ENCODE measurements around the gene SPTBN1.

The SPTBN1 gene

DNA sequence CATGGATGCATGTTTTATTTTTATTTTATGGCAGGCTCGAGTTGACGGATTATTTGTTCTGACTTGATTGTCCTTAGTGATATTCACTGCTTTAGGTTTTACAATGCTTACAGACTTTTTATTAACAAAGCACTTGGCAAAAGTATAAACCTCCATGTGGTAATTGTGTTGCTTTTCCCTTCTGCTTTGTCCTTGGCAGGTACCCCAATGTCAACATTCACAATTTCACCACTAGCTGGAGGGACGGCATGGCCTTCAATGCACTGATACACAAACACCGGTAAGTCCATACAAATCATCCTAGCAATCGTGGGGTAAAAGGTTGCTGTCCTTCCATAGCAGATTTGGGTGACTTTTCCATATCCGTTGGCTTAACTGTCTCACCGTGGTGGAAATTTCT, 161.3 kb downstream of the SPTBN1 start:
- DNase-seq, result no peak

DNA sequence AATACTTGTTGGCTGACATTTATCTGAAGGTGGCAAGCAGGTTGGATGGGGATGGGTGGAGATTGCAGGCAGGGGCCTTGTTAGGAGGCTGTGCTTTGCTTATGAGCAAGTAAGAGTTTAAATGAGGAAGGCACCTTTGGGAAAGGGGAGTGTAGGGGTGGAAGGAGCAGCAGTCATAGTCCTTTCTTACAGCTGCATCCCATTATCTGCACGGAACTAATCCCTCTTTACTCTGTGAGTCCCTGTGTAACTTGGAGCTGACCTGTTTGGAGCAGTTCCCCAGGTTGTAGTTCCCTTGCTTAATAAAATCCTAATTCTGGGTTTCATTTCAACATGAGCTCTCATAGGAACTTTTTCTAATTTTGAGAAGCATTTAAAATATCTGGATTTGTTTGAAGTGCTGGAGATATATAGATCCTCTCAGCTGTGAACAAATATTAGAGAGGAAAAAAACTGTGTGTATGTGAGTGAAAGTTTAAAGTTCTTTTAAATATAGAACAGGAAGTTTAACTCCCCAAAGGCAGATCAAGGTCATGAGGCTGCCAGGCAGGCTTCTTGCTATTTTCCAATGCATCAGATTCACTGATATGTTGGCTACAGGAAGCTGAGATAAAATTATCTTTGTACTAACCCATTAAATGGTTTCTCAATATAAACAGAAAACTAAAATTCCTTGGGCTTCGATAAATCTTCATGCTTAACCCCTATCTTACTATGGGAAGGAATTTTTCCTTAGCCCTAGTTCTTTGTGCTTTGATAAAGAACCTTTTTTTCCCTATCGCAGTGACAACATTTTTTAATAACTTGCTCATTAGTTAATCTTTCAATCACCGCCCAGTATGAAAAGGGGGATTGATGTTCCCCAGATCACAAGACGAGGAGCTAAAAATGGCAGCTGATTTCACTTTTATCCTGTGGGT, 162.8 kb downstream of the SPTBN1 start:
- no peak for DNase-seq

DNA sequence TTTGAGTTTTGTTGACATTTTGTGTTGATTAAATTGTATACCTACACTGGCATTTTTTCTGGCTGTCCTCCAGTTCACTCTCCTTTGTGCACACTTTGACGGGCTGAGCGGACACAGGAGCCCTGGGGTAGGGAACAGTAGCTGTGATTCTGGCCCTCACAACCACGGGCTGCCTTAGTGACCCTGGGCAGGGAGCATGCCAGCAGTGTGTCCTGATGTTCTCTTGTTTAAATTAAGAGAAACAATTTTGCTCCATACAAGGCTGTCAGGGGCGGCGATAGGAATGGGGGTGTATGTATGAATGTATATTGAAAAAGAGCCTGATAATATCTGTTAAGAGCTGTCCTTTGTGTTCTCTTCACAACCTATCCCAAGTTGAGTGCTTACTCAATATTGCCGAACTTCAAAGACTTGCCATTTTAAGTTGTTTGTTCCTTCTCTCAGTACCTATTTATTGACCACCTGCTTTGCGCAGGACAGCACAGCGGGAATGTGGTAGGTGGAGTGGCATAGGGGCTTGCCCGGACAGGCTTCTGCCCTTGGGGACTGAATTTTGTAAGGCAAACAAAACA, 163.6 kb downstream of the SPTBN1 start:
- DNase-seq, result no peak

DNA sequence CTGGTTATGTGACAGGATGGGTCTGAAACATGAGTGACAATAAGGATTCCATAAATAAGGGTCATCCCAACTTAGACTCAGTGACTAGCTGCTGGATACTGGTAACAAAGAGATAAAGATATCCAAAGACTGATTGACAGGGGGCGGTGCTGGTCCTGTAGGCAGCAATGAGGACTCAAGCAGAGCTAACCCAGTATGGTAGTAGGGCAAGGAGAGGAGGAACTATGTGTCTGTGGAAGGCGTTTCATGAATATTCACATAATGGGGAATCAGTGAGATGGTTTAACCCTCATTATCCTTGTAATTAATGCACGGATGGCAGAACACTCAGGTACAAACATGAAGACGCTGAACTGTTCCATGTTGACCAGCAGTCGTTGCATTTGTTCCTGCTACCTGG, 164.8 kb downstream of the SPTBN1 start:
- no peak for DNase-seq

DNA sequence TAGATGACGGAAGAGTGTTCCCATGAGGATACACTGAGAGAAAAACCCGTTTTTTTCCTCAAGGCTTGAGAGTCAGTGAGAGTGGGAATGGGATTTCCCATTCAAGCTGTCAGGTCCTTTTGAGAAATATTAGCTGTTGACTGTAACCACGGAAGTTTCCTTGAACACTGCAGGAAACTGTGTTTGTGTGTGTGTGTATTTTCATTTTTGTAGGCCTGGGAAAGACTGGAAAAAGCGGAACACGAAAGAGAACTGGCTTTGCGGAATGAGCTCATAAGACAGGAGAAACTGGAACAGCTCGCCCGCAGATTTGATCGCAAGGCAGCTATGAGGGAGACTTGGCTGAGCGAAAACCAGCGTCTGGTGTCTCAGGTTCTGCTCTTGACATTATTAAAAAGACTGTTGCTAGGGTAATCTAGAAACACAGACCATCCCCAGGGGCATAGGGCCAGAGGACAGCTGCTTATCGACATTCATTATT, 168.5 kb downstream of the SPTBN1 start:
- DNase-seq, result no peak

DNA sequence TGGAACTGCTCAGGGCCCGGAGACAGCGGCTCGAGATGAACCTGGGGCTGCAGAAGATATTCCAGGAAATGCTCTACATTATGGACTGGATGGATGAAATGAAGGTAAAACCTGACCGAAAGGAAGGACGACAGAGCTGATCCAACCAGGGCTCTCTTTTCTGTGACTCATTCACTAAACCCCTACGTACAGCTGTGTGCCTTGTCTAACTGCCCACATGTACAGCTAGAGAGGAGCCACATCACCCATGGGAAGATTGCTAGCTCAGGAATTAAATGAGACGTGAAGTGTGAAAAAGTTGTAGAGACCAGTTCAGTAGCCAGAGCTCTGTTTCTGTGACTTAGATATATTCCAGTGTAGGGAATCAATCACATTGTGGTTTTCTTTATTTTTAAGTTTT, 170.0 kb downstream of the SPTBN1 start:
- no peak for DNase-seq

DNA sequence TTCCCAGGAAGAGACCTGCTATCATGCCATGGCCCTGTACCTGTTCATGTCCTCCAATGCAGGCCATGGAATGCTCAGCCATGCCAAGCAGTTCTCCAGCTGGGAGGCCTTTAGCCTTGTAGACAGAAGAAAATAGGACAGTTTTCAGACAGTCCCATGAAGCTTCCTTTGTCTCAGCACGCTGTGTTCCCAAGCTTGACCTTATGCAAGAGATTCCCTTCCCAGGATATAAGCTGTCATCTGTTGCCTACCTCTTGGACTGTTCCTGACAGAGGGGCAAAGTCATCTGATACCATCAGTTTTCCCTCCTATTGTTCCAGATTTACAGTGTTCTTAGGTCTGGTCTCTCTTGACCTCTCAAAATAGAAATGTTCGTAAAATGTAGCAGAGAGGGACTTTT, 170.8 kb downstream of the SPTBN1 start:
- DNase-seq, result no peak

DNA sequence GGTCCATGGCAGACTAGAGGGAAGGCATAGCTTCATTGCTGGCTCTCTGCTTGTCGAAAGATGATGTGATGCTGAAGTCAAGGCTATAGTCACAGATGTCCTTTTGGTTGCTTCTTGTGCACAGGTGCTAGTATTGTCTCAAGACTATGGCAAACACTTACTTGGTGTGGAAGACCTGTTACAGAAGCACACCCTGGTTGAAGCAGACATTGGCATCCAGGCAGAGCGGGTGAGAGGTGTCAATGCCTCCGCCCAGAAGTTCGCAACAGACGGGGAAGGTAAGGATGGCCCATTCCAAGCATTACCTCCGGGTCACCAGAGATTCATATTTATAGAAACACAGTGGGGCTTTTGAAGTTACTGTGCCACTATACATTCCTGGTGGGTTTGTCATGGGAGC, 171.8 kb downstream of the SPTBN1 start:
- DNase-seq, result no peak

DNA sequence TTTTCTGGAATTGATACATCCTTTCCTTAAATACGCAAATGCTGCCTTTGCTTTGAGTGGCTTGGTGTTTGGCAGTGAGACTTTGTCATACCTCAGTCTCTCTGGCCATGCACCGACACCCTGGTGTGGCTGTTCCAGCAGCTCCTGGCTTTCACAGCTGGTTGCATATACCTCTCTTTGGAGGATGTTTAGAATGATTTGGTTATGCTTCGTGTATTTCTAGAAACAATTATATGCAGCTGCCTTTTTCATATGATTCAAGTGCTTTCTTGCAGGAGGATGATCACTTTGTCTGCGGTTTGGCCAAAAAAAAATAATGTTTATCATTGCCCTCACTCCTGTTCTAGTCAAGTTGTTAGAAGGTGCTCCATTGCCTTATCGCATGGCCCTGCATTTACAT, 172.3 kb downstream of the SPTBN1 start:
- DNase-seq, result no peak

DNA sequence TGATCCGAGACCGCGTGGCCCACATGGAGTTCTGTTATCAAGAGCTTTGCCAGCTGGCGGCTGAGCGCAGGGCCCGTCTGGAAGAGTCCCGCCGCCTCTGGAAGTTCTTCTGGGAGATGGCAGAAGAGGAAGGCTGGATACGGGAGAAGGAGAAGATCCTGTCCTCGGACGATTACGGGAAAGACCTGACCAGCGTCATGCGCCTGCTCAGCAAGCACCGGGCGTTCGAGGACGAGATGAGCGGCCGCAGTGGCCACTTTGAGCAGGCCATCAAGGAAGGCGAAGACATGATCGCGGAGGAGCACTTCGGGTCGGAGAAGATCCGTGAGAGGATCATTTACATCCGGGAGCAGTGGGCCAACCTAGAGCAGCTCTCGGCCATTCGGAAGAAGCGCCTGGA, 172.8 kb downstream of the SPTBN1 start:
- DNase-seq, result no peak

DNA sequence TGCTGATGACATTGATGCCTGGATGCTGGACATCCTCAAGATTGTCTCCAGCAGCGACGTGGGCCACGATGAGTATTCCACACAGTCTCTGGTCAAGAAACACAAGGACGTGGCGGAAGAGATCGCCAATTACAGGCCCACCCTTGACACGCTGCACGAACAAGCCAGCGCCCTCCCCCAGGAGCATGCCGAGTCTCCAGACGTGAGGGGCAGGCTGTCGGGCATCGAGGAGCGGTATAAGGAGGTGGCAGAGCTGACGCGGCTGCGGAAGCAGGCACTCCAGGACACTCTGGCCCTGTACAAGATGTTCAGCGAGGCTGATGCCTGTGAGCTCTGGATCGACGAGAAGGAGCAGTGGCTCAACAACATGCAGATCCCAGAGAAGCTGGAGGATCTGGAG, 173.3 kb downstream of the SPTBN1 start:
- no peak for DNase-seq

DNA sequence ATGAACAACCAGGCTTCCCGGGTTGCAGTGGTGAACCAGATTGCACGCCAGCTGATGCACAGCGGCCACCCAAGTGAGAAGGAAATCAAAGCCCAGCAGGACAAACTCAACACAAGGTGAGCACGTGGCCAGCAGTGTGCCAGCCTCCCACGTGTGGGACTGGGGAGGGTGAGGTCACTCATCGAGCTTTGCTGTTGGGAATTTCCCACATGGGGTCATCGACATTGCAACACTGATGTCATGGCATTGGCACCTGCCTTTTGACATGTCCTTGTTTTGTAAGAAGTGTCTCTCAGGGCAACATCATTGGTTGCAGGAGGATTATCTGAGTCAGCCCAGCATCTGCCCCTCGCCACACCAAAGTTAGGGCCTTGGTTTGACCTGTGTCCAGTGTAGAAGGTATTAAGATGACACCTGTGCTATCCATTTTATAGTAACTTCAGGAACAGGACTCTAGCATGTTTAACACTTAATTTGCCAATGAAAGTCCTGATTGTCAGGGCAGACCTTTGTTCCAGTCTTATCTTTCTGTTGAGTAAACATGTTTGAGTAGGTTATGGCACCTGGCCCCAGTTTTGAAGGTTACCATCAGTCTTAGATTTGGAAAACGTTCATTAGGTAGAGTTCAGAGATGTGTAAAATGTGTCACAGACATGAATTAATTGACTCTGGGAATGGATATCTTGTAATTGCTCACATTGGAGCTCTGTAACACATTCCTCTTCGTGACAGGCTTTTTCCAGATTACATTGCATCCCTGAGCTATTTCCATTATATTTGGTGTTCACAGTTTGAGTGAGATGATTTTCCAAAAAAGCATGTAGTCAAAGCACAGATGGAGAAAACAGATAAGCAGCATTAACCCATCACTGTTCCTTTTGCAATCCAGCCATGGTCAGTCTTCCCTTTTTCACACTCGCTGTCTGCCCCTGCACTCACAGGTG, 174.1 kb downstream of the SPTBN1 start:
- no peak for DNase-seq

DNA sequence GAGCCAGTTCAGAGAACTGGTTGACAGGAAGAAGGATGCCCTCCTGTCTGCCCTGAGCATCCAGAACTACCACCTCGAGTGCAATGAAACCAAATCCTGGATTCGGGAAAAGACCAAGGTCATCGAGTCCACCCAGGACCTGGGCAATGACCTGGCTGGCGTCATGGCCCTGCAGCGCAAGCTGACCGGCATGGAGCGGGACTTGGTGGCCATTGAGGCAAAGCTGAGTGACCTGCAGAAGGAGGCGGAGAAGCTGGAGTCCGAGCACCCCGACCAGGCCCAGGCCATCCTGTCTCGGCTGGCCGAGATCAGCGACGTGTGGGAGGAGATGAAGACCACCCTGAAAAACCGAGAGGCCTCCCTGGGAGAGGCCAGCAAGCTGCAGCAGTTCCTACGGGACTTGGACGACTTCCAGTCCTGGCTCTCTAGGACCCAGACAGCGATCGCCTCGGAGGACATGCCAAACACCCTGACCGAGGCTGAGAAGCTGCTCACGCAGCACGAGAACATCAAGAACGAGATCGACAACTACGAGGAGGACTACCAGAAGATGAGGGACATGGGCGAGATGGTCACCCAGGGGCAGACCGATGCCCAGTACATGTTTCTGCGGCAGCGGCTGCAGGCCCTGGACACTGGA, 174.9 kb downstream of the SPTBN1 start:
- no peak for DNase-seq

DNA sequence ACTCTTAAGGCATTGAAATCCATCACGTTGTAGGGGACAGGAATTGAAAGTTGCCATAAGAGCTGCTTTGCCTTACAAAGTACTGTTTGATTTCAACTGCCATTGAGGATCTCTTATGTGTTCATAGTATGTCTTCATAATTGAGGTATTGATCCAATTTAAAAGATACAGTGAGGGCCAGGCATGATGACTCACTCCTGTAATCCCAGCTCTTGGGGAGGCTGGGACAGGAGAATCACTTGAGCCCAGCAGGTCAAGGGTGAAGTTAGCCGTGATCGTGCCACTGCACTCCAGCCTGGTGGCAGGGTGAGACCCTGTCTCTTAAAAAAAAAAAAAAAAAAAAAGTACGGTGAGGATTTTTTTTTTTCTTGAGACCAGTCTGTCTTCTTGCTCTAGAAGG, 175.6 kb downstream of the SPTBN1 start:
- DNase-seq, result no peak

DNA sequence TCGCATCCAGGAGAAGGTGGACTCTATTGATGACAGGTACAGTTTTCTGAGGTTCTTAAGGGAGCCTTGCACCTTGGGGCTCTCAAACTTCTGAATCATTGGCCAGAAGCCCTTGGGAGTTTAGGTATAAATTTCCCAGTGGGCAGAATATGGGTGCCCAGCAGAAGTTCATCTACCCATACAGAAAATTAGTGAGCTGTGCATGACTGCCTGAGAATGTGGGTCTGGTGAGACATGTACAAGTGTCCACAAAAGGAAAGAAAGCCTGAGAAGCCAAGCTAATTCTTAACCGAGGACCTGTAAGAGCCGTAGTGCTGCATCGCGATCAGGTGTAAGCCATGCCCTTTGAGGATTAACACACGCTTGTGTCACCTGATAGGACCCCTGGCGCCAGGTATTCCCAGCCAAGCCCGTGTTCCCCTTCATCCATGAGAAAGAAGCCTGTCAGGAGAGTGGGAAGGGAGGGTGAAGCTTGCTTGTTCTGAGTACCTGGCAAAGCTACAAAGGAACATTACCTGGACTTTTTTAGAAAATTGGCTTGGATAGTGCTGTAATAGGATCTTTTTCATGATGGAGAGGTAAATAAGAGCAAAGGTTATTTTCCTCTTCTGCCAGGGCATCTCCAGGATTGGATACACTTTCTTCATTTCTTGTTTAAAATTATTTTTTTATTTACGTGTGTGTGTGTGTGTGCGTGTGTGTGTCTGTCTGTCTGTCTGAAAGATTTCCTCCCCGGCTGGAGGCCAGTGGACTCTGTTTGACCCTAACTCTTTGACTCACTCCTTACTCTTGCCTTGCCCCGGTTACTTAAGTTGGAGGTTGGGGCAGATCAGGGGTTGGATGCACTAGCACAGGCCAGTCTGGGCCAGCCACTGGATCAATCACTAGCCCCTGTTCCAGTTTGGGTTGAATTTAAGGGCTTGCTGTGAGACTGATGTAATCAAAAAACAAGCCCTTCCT, 176.9 kb downstream of the SPTBN1 start:
- DNase-seq, result no peak

DNA sequence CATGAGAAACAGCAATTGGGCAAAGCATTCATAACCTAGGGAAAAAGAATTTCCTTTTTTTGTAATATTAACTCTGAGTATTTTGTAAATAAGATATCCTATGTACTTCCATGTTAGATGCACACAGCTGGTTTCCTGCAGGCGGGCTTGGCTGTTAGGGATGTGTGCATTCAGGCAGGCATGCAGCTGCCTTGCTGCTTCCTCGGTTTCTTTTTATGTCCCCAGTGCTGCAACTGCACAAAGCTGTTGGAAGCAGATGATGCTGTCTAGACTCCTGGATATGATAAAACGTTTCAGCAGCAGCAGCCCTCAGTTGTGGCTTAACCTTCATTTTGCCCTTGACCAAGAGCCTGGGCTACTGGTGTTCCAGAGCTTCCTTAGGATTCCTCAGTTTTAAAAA, 177.9 kb downstream of the SPTBN1 start:
- no peak for DNase-seq

DNA sequence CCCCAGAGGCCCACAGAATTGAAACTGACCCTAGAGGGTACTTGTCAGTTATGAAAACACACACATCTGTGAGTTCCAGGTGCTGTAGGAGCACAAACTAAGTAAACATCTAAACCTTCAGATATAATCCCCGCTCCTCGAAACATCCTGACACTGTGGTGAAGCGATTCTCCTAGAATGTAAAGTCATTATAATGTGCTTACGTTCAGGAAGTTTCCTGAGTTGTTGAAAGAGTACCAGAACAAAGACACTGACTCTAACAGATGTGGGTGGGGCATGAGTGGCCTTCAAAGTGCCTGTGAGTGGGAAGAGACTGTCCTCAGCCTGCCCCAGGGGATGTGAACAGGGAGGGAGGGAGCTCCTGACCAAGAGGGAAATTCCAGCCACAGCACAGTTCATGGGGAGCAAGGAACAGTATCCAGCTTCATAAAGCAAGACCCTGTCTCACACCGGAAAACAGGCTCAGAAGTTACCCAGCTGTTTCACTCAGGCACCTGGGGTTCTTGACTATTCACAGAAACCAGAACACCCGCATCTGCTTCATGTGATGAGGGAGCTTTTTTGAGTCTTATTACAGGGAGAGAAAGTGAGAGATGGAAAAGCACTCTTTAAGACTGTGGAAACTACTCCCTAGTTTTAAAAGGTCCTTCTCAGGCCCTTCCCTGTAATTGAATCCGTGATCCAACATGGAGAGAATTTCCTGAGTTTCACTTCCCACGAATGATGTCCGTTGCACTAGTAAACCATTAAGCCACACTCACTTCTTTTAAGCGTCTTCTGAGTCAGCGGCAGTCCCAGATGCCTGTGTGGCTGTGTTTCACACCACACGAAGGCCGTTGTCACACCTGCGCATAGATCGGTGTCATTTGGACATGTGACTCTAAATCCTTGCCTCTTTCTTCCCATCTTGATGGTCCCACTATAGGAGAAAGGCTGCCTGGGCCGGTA, 178.7 kb downstream of the SPTBN1 start:
- DNase-seq, result peak; percentile 30

DNA sequence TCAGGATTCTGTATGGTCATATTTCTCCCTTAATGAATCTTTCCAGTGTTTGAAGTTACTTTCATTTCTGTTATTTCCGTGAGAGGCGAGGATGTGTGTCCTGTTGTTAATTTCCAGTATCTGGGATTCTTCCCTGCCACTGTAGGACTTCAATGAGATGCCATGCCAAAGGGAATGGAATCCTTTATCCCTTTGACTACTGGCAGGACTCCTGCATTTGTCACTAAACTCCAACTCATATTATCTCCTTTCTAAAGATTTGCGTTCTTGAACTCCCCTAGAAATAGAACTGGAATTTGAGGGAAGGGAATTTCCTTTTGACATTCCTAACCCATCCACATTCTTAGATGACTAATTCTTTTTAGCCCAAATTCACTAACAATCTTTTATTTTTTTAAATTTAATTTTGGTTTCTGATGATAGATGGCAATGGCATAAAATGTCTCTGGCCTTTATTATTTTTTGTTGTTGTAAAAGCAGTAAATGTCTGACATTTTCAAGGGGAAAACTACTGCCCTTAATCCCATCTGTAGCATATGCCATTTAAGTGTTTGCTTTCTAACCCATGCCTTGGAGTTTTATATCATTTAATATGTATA, 179.5 kb downstream of the SPTBN1 start:
- DNase-seq, result no peak

DNA sequence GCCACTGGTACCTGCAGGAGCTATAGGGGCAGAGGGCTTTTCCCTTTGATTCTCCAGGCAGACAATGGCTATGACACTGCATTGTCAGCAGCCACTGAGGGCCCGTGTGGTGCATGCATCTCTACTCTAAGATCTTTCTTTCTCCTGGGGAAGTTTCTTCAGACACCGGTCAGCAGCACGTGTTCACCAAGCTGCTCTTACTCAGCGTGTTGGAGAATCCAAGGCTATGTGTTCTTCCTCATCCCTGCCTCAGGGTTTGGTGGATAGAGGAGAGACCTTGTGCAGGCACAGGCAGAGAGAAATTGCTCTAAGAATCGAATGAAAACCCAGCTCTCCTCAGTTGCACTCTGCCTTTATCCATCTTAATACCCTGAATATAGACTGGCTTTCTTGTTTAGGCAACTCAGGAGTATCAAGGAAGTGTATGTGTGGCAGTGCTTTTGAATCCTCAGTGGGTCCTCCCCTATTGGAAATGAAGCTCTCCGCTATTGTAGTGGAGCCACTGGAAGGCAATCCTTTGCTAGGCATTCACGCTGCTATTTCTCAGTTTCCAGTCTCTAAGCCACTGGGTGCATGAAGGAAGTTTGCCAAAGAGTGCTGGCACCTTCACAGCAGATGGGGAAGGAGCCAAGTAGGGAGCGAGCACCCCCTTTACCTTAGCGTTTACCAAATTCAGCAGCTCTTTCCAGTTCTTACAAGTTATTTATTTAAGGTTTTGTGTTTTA, 180.4 kb downstream of the SPTBN1 start:
- DNase-seq, result no peak

Measured in activated T-cell treated with anti-CD3 and anti-CD28 coated beads, Interleukin-2, amount 50 U/mL, for 1 hour (primary cell).